ENCODE results near the gene PPT2. TPM values are rescaled to one million over a fixed set of nuclear protein-coding genes. Genes with fewer than 3 reads are reported as not detected.

PPT2 gene
- total and polyA plus RNA-seq, 2 of the 13 experiments (the other 11 are each of a cell fraction or from before 2014, with no cell fraction given) = 39.2 to 61.8 TPM

GRCh38 chr6:32177788-32178546 lies 24.0 kb downstream of the PPT2 start, which contains the start of gene RNF5 (continued):
- TF ChIP-seq GFI1 (CRISPR knock-in tag; IDR thresholded peaks at IDR 0.05; ENCODE audit: borderline replicate concordance) (no peak), ZNF775 (CRISPR knock-in tag; IDR thresholded peaks at IDR 0.05; ENCODE audit: borderline replicate concordance) (no peak), SKIL (CRISPR knock-in tag; IDR thresholded peaks at IDR 0.05; ENCODE audit: borderline replicate concordance) (no peak), ZNF17 (CRISPR knock-in tag; IDR thresholded peaks at IDR 0.05) (no peak), RNF2 (conservative IDR thresholded peaks at IDR 0.05; ENCODE audit: low read depth) (peak; percentile 58), PPARG (CRISPR knock-in tag; conservative IDR thresholded peaks at IDR 0.05) (no peak), PHF8 (CRISPR knock-in tag; IDR thresholded peaks at IDR 0.05) (no peak), ZNF282 (IDR thresholded peaks at IDR 0.05; ENCODE audit: partially characterized antibody) (no peak), ZEB1 (IDR thresholded peaks at IDR 0.05; ENCODE audit: insufficient replicate concordance, low read depth) (no peak), ZBTB20 (CRISPR knock-in tag; IDR thresholded peaks at IDR 0.05; ENCODE audit: borderline replicate concordance, low read depth) (no peak)
- TF ChIP-seq, protein P1, sequence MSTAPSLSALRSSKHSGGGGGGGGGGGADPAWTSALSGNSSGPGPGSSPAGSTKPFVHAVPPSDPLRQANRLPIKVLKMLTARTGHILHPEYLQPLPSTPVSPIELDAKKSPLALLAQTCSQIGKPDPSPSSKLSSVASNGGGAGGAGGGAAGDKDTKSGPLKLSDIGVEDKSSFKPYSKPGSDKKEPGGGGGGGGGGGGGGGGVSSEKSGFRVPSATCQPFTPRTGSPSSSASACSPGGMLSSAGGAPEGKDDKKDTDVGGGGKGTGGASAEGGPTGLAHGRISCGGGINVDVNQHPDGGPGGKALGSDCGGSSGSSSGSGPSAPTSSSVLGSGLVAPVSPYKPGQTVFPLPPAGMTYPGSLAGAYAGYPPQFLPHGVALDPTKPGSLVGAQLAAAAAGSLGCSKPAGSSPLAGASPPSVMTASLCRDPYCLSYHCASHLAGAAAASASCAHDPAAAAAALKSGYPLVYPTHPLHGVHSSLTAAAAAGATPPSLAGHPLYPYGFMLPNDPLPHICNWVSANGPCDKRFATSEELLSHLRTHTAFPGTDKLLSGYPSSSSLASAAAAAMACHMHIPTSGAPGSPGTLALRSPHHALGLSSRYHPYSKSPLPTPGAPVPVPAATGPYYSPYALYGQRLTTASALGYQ (CRISPR knock-in tag; IDR thresholded peaks at IDR 0.05) = no peak
- TF ChIP-seq, protein P2, sequence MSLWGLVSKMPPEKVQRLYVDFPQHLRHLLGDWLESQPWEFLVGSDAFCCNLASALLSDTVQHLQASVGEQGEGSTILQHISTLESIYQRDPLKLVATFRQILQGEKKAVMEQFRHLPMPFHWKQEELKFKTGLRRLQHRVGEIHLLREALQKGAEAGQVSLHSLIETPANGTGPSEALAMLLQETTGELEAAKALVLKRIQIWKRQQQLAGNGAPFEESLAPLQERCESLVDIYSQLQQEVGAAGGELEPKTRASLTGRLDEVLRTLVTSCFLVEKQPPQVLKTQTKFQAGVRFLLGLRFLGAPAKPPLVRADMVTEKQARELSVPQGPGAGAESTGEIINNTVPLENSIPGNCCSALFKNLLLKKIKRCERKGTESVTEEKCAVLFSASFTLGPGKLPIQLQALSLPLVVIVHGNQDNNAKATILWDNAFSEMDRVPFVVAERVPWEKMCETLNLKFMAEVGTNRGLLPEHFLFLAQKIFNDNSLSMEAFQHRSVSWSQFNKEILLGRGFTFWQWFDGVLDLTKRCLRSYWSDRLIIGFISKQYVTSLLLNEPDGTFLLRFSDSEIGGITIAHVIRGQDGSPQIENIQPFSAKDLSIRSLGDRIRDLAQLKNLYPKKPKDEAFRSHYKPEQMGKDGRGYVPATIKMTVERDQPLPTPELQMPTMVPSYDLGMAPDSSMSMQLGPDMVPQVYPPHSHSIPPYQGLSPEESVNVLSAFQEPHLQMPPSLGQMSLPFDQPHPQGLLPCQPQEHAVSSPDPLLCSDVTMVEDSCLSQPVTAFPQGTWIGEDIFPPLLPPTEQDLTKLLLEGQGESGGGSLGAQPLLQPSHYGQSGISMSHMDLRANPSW (CRISPR knock-in tag; IDR thresholded peaks at IDR 0.05; ENCODE audit: borderline replicate concordance) = no peak
- TF ChIP-seq, protein P3, sequence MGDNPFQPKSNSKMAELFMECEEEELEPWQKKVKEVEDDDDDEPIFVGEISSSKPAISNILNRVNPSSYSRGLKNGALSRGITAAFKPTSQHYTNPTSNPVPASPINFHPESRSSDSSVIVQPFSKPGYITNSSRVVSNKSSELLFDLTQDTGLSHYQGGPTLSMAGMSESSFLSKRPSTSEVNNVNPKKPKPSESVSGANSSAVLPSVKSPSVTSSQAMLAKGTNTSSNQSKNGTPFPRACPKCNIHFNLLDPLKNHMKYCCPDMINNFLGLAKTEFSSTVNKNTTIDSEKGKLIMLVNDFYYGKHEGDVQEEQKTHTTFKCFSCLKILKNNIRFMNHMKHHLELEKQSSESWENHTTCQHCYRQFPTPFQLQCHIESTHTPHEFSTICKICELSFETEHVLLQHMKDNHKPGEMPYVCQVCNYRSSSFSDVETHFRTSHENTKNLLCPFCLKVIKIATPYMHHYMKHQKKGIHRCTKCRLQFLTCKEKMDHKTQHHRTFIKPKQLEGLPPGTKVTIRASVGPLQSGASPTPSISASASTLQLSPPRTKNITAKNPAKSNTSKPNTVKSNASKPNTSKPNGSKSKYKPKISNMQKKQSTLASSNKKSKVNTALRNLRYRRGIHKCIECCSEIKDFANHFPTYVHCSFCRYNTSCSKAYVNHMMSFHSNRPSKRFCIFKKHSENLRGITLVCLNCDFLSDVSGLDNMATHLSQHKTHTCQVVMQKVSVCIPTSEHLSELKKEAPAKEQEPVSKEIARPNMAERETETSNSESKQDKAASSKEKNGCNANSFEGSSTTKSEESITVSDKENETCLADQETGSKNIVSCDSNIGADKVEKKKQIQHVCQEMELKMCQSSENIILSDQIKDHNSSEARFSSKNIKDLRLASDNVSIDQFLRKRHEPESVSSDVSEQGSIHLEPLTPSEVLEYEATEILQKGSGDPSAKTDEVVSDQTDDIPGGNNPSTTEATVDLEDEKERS (CRISPR knock-in tag; IDR thresholded peaks at IDR 0.05) = no peak; the same call in 1 of the 2 replicates
- TF ChIP-seq, protein P4, sequence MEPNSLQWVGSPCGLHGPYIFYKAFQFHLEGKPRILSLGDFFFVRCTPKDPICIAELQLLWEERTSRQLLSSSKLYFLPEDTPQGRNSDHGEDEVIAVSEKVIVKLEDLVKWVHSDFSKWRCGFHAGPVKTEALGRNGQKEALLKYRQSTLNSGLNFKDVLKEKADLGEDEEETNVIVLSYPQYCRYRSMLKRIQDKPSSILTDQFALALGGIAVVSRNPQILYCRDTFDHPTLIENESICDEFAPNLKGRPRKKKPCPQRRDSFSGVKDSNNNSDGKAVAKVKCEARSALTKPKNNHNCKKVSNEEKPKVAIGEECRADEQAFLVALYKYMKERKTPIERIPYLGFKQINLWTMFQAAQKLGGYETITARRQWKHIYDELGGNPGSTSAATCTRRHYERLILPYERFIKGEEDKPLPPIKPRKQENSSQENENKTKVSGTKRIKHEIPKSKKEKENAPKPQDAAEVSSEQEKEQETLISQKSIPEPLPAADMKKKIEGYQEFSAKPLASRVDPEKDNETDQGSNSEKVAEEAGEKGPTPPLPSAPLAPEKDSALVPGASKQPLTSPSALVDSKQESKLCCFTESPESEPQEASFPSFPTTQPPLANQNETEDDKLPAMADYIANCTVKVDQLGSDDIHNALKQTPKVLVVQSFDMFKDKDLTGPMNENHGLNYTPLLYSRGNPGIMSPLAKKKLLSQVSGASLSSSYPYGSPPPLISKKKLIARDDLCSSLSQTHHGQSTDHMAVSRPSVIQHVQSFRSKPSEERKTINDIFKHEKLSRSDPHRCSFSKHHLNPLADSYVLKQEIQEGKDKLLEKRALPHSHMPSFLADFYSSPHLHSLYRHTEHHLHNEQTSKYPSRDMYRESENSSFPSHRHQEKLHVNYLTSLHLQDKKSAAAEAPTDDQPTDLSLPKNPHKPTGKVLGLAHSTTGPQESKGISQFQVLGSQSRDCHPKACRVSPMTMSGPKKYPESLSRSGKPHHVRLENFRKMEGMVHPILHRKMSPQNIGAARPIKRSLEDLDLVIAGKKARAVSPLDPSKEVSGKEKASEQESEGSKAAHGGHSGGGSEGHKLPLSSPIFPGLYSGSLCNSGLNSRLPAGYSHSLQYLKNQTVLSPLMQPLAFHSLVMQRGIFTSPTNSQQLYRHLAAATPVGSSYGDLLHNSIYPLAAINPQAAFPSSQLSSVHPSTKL (CRISPR knock-in tag; IDR thresholded peaks at IDR 0.05) = no peak
